ENCODE results near the gene PRKAG2.

DNA sequence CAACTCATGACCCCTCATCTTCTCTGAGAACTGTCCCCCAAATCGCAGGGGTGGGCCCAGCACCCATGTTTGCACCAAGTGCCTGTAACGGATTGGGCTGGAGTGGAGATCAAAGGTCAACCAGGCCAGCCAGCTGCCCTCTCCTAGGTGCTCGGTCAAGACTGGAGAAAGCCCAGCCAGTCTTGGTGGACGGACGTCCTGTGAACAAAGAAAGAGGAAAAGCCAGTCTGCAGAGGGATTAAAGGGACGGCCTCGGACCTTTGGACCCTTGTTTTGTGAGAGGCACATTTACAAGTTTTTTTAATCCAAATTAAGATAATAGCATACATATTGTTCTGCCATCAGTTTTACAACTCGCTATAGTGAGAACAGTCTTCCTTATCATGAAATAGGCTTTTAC lies 47.6 kb upstream of the PRKAG2 start:
- no peak for TF ChIP-seq EZH2 (IDR thresholded peaks at IDR 0.05; ENCODE audit: borderline replicate concordance, low read length)
- no peak for TF ChIP-seq CTCF (conservative IDR thresholded peaks at IDR 0.05 in 1 of 2, IDR thresholded peaks at IDR 0.05 in 1 of 2; ENCODE audit: extremely low read depth in 1 of 2, insufficient read depth in 1 of 2, low read depth in 1 of 2, low read length in 2 of 2)

Measured in mammary epithelial cell (primary cell).